ENCODE measurements around the gene DKC1. TPM values are rescaled to one million over a fixed set of nuclear protein-coding genes. Genes with fewer than 3 reads are reported as not detected.

The DKC1 gene
- total RNA-seq: 10 to 100 TPM; 17.0 to 51.8 (median 34.4) TPM
- polyA plus RNA-seq: 10 to 100 TPM; 25.9 to 60.6 TPM
- long read RNA-seq, donor 1, transcript DKC1-201 (15 exons, 2,577 nt): major isoform, 62 of 279 reads
- long read RNA-seq, donor 1, partial matches to known transcripts: 202 of 279 reads
- long read RNA-seq, donor 1, other reads (novel, unspliced or antisense): 15 of 279 reads
- long read RNA-seq, donor 2, transcript DKC1-201 (15 exons, 2,577 nt): major isoform, 31 of 71 reads
- long read RNA-seq, donor 2, partial matches to known transcripts: 33 of 71 reads
- long read RNA-seq, donor 2, other reads (novel, unspliced or antisense): 0 of 71 reads
- long read RNA-seq, donor 3, transcript DKC1-201 (15 exons, 2,577 nt): major isoform, 92 of 104 reads
- long read RNA-seq, donor 3, partial matches to known transcripts: 3 of 104 reads
- long read RNA-seq, donor 3, other reads (novel, unspliced or antisense): 9 of 104 reads

DNA sequence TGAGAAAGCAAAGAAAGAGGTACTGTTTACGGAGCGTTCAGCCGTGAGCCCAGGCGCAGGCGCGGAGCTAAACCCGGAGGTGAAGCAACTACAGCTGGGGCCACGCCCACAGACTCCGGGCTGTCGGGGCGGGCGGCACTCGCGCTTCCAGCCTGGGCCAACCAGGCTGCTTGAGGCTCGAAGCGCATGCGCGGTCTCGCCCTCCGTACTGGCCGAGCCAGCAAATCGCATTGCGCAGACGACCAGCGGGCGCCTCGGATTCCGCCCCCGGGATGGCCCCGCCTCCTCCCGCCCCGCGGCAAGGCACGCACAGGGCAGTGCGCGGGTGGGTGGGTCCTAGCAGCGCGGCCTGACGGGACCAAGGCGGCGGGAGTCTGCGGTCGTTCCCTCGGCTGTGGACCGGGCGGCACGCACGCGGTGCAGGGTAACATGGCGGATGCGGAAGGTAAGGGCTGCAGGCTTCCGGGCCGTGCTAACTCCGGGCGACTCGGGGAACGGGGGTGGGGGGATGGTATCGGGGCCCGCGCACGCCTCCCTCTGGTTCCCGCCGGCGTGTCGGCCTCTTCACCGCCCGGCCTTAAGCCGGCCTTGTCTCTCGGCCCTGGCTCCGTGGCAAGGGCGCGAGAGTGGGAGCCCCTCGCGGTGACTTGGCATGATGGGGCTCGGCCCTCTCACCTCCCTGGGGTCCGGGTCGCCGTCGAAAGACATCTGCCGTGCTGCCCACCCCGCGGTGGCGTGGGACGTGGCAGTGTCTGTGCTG is at the start of gene DKC1:
DKC1 (plus strand) TSS at position 328 of the 760 bp plus-strand sequence; CDS start at position 430, 102 bp downstream.
- no peaks in the 10 kb centered on the region for H3K27me3 ChIP-seq
- peak within 1 kb of the TSS; percentile 46 for H3K4me3 ChIP-seq
- peak; percentile 94 to 97 (median 95) for DNase-seq
- no peaks in the 10 kb centered on the region for H3K4me1 ChIP-seq (ENCODE audit: insufficient read depth)
- no peaks in the 10 kb centered on the region for H3K9me3 ChIP-seq
- no peaks in the 10 kb centered on the region for H3K36me3 ChIP-seq
- no peak for TF ChIP-seq EP300 (IDR thresholded peaks at IDR 0.05)
- TF ChIP-seq CTCF (IDR thresholded peaks at IDR 0.05): no peak
- TF ChIP-seq POLR2A (IDR thresholded peaks at IDR 0.05): no peak
- 29 to 52% (median 40%) methylated on average over 81 to 84 of the region's 84 CpGs for WGBS, 3 donors
- H3K27ac ChIP-seq: peak within 1 kb of the TSS in 1 of 2 donors; percentile 63
- intact Hi-C loops (cut with DNase I): no loop called here

- no peaks in the 10 kb centered on the region for H3K4me1 ChIP-seq (ENCODE audit: insufficient read depth)
- H3K27ac ChIP-seq: no peak overlapping the region
- WGBS, 3 donors: 1 to 3% (median 2%) methylated on average over 2 of the region's 2 CpGs
- TF ChIP-seq POLR2A (IDR thresholded peaks at IDR 0.05) (no peak), CTCF (IDR thresholded peaks at IDR 0.05) (peak; percentile 14 to 36 (median 31))
- H3K9me3 ChIP-seq: no peaks in the 10 kb centered on the region
- no peaks in the 10 kb centered on the region for H3K27me3 ChIP-seq
- intact Hi-C loops (cut with DNase I): no loop called here
- H3K4me3 ChIP-seq: no peak overlapping the region
- H3K36me3 ChIP-seq: no peaks in the 10 kb centered on the region
- peak in 1 of 5 donors; percentile 39 for DNase-seq
Observed at GRCh38 chrX:154714925-154715324, 47.7 kb upstream of the DKC1 start.

- no peaks in the 10 kb centered on the region for H3K36me3 ChIP-seq
- no peaks in the 10 kb centered on the region for H3K4me1 ChIP-seq (ENCODE audit: insufficient read depth)
- no peaks in the 10 kb centered on the region for H3K9me3 ChIP-seq
- H3K27ac ChIP-seq: no peak overlapping the region
- no peak overlapping the region for H3K4me3 ChIP-seq
- H3K27me3 ChIP-seq: no peaks in the 10 kb centered on the region
- no peak for DNase-seq
- 73 to 79% (median 75%) methylated on average over 5 of the region's 5 CpGs for WGBS, 3 donors
- TF ChIP-seq EP300 (IDR thresholded peaks at IDR 0.05): no peak
- no peak for TF ChIP-seq CTCF (IDR thresholded peaks at IDR 0.05)
- TF ChIP-seq POLR2A (IDR thresholded peaks at IDR 0.05): no peak
- intact Hi-C loops (cut with DNase I): no loop called here
Observed at GRCh38 chrX:154715825-154716224, 46.8 kb upstream of the DKC1 start.

DNA sequence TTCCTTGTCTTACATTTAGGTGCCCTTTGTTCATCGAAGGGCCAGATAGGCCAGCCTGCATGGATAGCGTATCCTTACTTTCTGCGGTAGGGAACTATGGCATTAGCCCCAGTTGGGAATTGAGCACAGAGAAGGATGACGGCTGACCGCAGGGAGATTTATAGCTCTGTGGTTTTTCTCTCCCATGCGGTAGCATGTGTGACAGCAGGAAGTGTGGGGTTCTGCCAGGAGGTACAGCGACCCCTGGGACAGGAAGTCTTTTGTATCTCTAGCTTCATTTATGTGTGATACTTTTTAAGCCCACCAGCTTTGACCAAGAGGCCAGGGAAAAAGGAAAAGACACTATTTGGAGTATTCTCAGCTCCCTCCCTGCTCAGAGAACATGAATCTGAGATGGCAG is 44.8 kb upstream of the DKC1 start:
- intact Hi-C loops (cut with DNase I): no loop called here
- Histone ChIP-seq H3K9me3 (no peaks in the 10 kb centered on the region), H3K27ac (no peak overlapping the region), H3K27me3 (no peaks in the 10 kb centered on the region), H3K4me1 (ENCODE audit: insufficient read depth) (no peaks in the 10 kb centered on the region), H3K4me3 (no peak overlapping the region), H3K36me3 (no peaks in the 10 kb centered on the region)
- no peak for TF ChIP-seq CTCF (IDR thresholded peaks at IDR 0.05)
- TF ChIP-seq EP300 (IDR thresholded peaks at IDR 0.05): no peak
- no peak for TF ChIP-seq POLR2A (IDR thresholded peaks at IDR 0.05)
- DNase-seq: no peak
- WGBS, 3 donors: 60 to 73% (median 69%) methylated on average over 7 of the region's 7 CpGs
